Right lobe of liver (tissue), 4 donors: Measurements from ENCODE around the gene SLC41A3.

Experiments
- POLR2A ChIP-seq: fragments of 450-650 bp; IDR thresholded peaks from one replicate; pipeline ENCODE4 v1.6.1; 2017; ENCODE audit warnings: antibody characterized with exemption, mild to moderate bottlenecking
- TF ChIP-seq, protein P1 (sequence below), 4 donors: fragments of 200-600 bp in 3 of 4; fragments of 450-650 bp in 1 of 4; IDR thresholded peaks; one replicate each; pipeline versions ENCODE4 v1.5.1 to v1.8.0; 2016 to 2022; ENCODE audit warnings: antibody characterized with exemption in 4 of 4, mild to moderate bottlenecking in 2 of 4
- donor health status: DM: no; HTN: no; CAD: no.
- donor health status: DM: no; HTN: no; CAD: no.
- donor health status: DM: no; HTN: yes; CAD: no.

DNA sequence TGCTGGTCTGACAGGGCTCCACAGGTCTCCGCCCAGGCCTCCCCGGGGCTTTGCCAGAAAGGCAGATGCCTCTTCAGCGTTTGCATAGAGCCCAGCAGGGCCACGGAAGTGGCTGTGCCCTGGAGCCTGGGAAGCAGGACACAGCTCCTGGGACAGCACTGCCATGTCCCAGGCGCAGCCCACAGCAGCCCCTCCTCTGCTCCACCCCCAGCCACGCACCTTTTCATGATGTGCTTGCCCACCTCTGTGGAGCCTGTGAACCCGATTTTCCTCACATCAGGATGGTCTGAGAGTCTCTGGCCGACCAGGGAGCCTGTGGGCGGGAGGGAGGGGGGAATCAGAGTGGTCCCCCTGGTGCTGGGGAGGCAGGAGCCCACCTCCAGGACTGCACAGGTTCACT lies 33.9 kb upstream of the SLC41A3 start:
- TF ChIP-seq, protein P1, sequence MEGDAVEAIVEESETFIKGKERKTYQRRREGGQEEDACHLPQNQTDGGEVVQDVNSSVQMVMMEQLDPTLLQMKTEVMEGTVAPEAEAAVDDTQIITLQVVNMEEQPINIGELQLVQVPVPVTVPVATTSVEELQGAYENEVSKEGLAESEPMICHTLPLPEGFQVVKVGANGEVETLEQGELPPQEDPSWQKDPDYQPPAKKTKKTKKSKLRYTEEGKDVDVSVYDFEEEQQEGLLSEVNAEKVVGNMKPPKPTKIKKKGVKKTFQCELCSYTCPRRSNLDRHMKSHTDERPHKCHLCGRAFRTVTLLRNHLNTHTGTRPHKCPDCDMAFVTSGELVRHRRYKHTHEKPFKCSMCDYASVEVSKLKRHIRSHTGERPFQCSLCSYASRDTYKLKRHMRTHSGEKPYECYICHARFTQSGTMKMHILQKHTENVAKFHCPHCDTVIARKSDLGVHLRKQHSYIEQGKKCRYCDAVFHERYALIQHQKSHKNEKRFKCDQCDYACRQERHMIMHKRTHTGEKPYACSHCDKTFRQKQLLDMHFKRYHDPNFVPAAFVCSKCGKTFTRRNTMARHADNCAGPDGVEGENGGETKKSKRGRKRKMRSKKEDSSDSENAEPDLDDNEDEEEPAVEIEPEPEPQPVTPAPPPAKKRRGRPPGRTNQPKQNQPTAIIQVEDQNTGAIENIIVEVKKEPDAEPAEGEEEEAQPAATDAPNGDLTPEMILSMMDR (IDR thresholded peaks at IDR 0.05), result no peak
- no peak for TF ChIP-seq POLR2A
